NCI-H1105 treated with DMSO at 0.1 percent for 48 hours (cell line): Measurements from ENCODE around the gene SERPINB5.

Experiments
- DNase-seq: peaks from one replicate; lab custom pipeline; 2025; lab: John Stamatoyannopoulos, UW

SERPINB5 gene

GRCh38 chr18:63527251-63527650 lies 50.5 kb downstream of the SERPINB5 start:
- no peak for DNase-seq

DNA sequence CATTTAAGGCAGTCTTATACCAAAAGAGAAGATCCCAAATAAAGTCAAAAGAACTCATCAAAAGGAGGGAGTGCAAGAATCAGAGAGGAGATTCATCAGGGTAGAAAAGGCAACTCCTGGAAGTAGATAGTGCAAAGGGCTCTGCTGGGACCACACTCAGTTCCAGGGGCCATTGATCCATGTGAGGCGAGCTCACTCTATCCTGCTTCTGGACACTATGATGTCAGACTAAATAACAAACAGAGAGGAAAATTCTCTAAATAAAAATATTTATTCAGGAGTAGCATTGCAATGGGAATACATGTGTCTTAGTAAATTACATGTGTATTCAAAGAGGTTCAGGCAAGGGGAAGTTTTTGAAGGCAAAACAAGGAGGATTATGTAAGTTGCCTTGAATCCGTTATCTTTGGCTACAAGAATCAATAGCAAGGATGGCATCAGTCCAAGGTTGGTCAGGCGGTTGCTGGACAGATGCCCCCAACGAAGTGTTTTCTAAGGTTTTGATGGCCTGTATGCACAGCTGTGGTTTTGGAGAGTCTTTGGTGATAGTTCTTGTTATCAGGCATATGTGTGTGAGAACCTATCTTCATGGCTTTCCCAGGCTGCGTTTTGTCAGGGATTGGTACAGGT lies 52.2 kb downstream of the SERPINB5 start:
- no peak for DNase-seq

- DNase-seq = no peak
These were observed 55.7 kb downstream of the SERPINB5 start for GRCh38 chr18:63532471-63532870.

GRCh38 chr18:63534615-63535014 lies 57.9 kb downstream of the SERPINB5 start:
- no peak for DNase-seq

DNA sequence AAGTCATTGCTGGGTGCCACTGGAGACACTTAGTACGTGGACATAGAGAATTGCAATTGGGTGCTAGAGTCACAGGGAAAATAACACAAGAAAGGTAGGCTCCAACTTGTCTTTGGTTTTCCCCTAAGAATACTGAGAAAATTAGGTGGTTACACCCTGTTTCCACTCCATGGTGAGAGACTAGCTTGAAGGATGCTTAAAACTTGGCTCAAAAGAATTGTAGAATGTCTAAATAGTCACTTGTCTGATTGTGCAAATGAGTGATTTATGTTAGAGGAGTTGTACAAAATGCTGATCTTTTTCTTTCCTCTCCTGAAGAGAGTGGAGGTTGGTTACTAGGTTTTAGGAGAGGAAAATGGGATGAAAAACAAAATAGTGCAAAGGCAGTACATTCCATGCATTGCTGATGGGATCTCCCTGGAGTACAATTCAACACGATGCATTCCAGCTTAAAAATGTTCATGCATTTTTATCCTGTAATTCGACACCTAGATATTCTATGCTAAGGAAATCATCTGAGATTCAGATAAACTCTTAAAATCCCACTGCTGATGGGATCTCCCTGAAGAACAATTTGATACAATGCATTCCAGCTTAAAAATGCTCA lies 63.2 kb downstream of the SERPINB5 start:
- DNase-seq = no peak

- no peak for DNase-seq
These were observed 65.3 kb downstream of the SERPINB5 start, which contains the start of gene SERPINB12 for GRCh38 chr18:63542069-63542468. TSS of gene SERPINB12 (plus strand) at chr18:63542369. CDS start at chr18:63556160, 13,791 bp downstream.

DNA sequence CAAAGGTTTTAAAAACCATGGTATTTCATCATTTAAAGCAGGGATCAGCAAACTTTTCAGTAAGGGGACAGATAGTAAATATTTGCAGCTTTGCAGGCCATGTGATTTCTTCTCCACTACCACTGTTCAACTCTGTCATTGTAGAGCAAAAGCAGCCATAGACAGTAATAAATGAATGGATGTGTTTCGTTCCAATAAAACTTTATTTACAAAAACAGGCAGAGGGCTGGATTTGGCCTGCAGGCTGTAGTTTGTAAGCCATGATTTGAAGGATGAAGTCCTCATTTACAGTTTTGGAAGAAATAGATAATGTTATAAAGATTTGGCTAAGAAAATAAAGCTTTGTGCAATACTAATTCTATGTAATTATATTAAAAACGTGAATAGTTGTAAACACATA lies 67.3 kb downstream of the SERPINB5 start:
- DNase-seq = no peak

DNA sequence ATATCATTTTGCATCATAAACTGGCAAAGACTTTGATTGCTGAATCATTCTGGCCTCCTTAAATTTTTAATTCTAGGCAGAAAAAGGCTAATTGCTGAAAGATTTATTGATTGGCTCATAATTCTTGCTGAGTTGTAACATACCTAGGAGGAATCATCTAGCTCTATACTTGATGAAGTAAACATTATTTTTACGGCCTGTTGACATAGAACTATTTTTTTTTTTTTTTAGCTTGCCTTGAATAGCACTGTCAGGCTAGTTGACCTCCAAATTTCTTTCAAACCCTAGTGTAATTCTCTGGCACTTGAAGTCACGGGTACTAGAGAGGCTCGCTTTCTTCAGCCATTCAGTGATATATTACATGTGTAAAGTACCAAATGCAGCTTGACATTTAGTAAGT lies 68.2 kb downstream of the SERPINB5 start:
- DNase-seq = no peak

- DNase-seq = no peak
These were observed 73.3 kb downstream of the SERPINB5 start for GRCh38 chr18:63550068-63550467.

GRCh38 chr18:63551769-63552168 lies 75.0 kb downstream of the SERPINB5 start:
- DNase-seq = no peak

- DNase-seq = no peak
These were observed 75.8 kb downstream of the SERPINB5 start for GRCh38 chr18:63552581-63552980.

GRCh38 chr18:63553081-63553480 lies 76.3 kb downstream of the SERPINB5 start:
- no peak for DNase-seq
